ENCODE data around the gene ADGRL3.

- TF ChIP-seq, protein P1, sequence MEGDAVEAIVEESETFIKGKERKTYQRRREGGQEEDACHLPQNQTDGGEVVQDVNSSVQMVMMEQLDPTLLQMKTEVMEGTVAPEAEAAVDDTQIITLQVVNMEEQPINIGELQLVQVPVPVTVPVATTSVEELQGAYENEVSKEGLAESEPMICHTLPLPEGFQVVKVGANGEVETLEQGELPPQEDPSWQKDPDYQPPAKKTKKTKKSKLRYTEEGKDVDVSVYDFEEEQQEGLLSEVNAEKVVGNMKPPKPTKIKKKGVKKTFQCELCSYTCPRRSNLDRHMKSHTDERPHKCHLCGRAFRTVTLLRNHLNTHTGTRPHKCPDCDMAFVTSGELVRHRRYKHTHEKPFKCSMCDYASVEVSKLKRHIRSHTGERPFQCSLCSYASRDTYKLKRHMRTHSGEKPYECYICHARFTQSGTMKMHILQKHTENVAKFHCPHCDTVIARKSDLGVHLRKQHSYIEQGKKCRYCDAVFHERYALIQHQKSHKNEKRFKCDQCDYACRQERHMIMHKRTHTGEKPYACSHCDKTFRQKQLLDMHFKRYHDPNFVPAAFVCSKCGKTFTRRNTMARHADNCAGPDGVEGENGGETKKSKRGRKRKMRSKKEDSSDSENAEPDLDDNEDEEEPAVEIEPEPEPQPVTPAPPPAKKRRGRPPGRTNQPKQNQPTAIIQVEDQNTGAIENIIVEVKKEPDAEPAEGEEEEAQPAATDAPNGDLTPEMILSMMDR (IDR thresholded peaks at IDR 0.05): no peak
- TF ChIP-seq POLR2A (IDR thresholded peaks at IDR 0.05): no peak
These were observed 722.6 kb downstream of the ADGRL3 start for GRCh38 chr4:61922766-61923165.
